CD4-positive, alpha-beta T cell treated with Interleukin-17A for 4 hours (primary cell): Measurements from ENCODE around the gene FSTL3.
"Not testable (repeated sequence)": the region's sequence is repeated elsewhere in the genome, so short reads cannot be mapped to it uniquely, and the experiment has no call there.

Source experiments
- DNase-seq: peaks from one replicate; pipeline ENCODE4 v3.0.0-alpha.2; 2020; ENCODE audit warnings: mixed read lengths

Gene FSTL3

GRCh38 chr19:676339-677105 is at the start of gene FSTL3:
Gene FSTL3 (plus strand): TSS chr19:676392. CDS start chr19:676424, 32 bp downstream.
- DNase-seq, result no peak

GRCh38 chr19:626566-626965 is 49.6 kb upstream of the FSTL3 start:
- not testable (repeated sequence) for DNase-seq

GRCh38 chr19:628168-628567 is 48.0 kb upstream of the FSTL3 start:
- peak; percentile 33 for DNase-seq

- DNase-seq, result not testable (repeated sequence)
These were observed 46.7 kb upstream of the FSTL3 start for GRCh38 chr19:629515-629914.

GRCh38 chr19:629961-630714 is 46.1 kb upstream of the FSTL3 start:
- DNase-seq, result no peak

- DNase-seq, result peak; percentile 18
These were observed 43.6 kb upstream of the FSTL3 start for GRCh38 chr19:632579-633067.

- DNase-seq, result peak; percentile 97
These were observed 43.0 kb upstream of the FSTL3 start, which contains the start of gene POLRMT for GRCh38 chr19:633068-633785. Gene POLRMT (minus strand): TSS chr19:633537. CDS start chr19:633512, 25 bp downstream.

- DNase-seq, result no peak
These were observed 42.2 kb upstream of the FSTL3 start for GRCh38 chr19:633786-634639.

- no peak for DNase-seq
These were observed 41.1 kb upstream of the FSTL3 start for GRCh38 chr19:634975-635652.

- DNase-seq, result no peak
These were observed 37.3 kb upstream of the FSTL3 start for GRCh38 chr19:638906-639252.

- DNase-seq, result peak; percentile 99
These were observed 36.7 kb upstream of the FSTL3 start, which contains the start of gene FGF22 for GRCh38 chr19:639253-640160. Gene FGF22 (plus strand): TSS chr19:639879. CDS start chr19:639926, 47 bp downstream.

- DNase-seq, result no peak
These were observed 36.0 kb upstream of the FSTL3 start for GRCh38 chr19:640161-640558.

GRCh38 chr19:640606-641189 is 35.5 kb upstream of the FSTL3 start:
- DNase-seq, result no peak

GRCh38 chr19:641702-642101 is 34.5 kb upstream of the FSTL3 start:
- DNase-seq, result no peak

GRCh38 chr19:642767-643727 is 33.1 kb upstream of the FSTL3 start:
- DNase-seq, result no peak

- no peak for DNase-seq
These were observed 32.5 kb upstream of the FSTL3 start for GRCh38 chr19:643736-644135.

GRCh38 chr19:644363-644762 is 31.8 kb upstream of the FSTL3 start:
- DNase-seq, result no peak

- DNase-seq, result no peak
These were observed 31.4 kb upstream of the FSTL3 start for GRCh38 chr19:644789-645188.
